GM12878 (cell line): ENCODE results near the gene STXBP1. TPM values are rescaled to one million over a fixed set of nuclear protein-coding genes. Genes with fewer than 3 reads are reported as not detected.

Experiments
- ATAC-seq: fragments of 200-7000 bp; cut with Tn5 transposase; 3 replicates; pipeline ENCODE4 v1.9.1; 2020; ENCODE audit warnings: mild to moderate bottlenecking, moderate library complexity
- BruUV-seq: library from RNA; stranded (reverse); fragments of 400-500 nt; replicated peaks from 2 replicates; lab custom pipeline; 2021; lab: Mats Ljungman, UMichigan
- CTCF ChIA-PET: fragments of 300-600 bp; sonication (Branson Sonifier 250); formaldehyde crosslinking; extraction: SDS; loops from one replicate; lab custom pipeline; 2021; ENCODE audit warnings: inconsistent platforms; lab: Yijun Ruan, JAX
- POLR2A ChIA-PET: fragments of 350-600 bp; formaldehyde crosslinking; extraction: SDS; loops from one replicate; lab custom pipeline; 2021; ENCODE audit warnings: inconsistent platforms; lab: Charles Lee
- RAD21 ChIA-PET: fragments of 300-600 bp; sonication (Branson Sonifier 250); formaldehyde crosslinking; loops from one replicate; lab custom pipeline; 2023; ENCODE audit warnings: antibody characterized with exemption; ENCODE audit not compliant: unreplicated experiment; lab: Charles Lee
- SMC1A ChIA-PET: fragments of 300-600 bp; sonication (Branson Sonifier 250); formaldehyde crosslinking; loops from one replicate; lab custom pipeline; 2023; ENCODE audit not compliant: unreplicated experiment, uncharacterized antibody; lab: Charles Lee
- DNase-seq: peaks from one replicate; pipeline ENCODE4 v3.0.0-alpha.2; 2011; ENCODE audit warnings: low read depth, low spot score
- FAIRE-seq: peaks from 3 replicates; lab custom pipeline; 2011; peaks lifted over from hg19 to GRCh38; lab: Jason Lieb, UNC
- H2AFZ ChIP-seq: 2 replicates; pipeline ENCODE4 v1.6.0; 2011; ENCODE audit warnings: low read depth, low read length, control low read depth; ENCODE audit not compliant: control insufficient read depth
- H3K27ac ChIP-seq: 2 replicates; pipeline ENCODE4 v1.5.1; 2011; ENCODE audit warnings: control low read depth; ENCODE audit not compliant: control insufficient read depth, insufficient read depth
- H3K27me3 ChIP-seq, 2 experiments: replicated peaks in 1 of 2; 2 replicates each; pipeline versions ENCODE4 v1.6.0 to v1.6.1; 2011; ENCODE audit warnings: low read length in 1 of 2; ENCODE audit not compliant: control insufficient read depth in 2 of 2, insufficient read depth in 2 of 2
- H3K36me3 ChIP-seq, 2 experiments: 2 replicates each; pipeline ENCODE4 v1.5.1; 2011; ENCODE audit warnings: low read length in 1 of 2; ENCODE audit not compliant: control insufficient read depth in 2 of 2, insufficient read depth in 2 of 2
- H3K4me1 ChIP-seq: 2 replicates; pipeline ENCODE4 v1.6.1; 2011; ENCODE audit warnings: mild to moderate bottlenecking, low read length, moderate library complexity, mixed read lengths; ENCODE audit not compliant: control insufficient read depth, insufficient read depth
- H3K4me2 ChIP-seq: 2 replicates; pipeline ENCODE4 v1.6.0; 2011; ENCODE audit warnings: control low read depth; ENCODE audit not compliant: control insufficient read depth, insufficient read depth
- H3K4me3 ChIP-seq: fragments of 200-600 bp; sonication (generic); 2 replicates; pipeline ENCODE4 v1.5.1; 2016
- H3K79me2 ChIP-seq: 2 replicates; pipeline ENCODE4 v1.6.0; 2011; ENCODE audit warnings: low read length; ENCODE audit not compliant: control insufficient read depth, insufficient read depth
- H3K9ac ChIP-seq: 2 replicates; pipeline ENCODE4 v1.8.0; 2011; ENCODE audit warnings: low read length, control low read depth, mixed read lengths; ENCODE audit not compliant: control insufficient read depth, insufficient read depth
- H3K9me3 ChIP-seq: replicated peaks from 3 replicates; pipeline ENCODE4 v1.5.1; 2011; ENCODE audit warnings: mild to moderate bottlenecking, low read length; ENCODE audit not compliant: control insufficient read depth, insufficient read depth
- H4K20me1 ChIP-seq: 2 replicates; pipeline ENCODE4 v1.6.0; 2011; ENCODE audit not compliant: control insufficient read depth, insufficient read depth
- EED ChIP-seq: sonication (generic); IDR thresholded peaks from 2 replicates; pipeline ENCODE4 v1.6.1; 2016; ENCODE audit warnings: antibody characterized with exemption, low read depth
- POLR2AphosphoS5 ChIP-seq: IDR thresholded peaks from 2 replicates; pipeline ENCODE4 v1.6.1; 2011; ENCODE audit warnings: mild to moderate bottlenecking, low read length, inconsistent platforms
- TARDBP ChIP-seq: IDR thresholded peaks from 2 replicates; pipeline ENCODE4 v1.6.1; 2016; ENCODE audit warnings: borderline replicate concordance
- TCF3 ChIP-seq: IDR thresholded peaks from 2 replicates; pipeline ENCODE4 v1.6.1; 2012; ENCODE audit warnings: low read depth, mild to moderate bottlenecking, low read length, borderline replicate concordance; ENCODE audit not compliant: insufficient read depth
- whole genome bisulfite sequencing: methylation state at CpG from one replicate; pipeline ENCODE4 v1.1.6; 2016; ENCODE audit warnings: low lambda C conversion rate; ENCODE audit not compliant: insufficient replicate concordance, insufficient coverage; ENCODE audit errors: missing lambda C conversion rate; 5-methylcytosine and 5-hydroxymethylcytosine counted together
- in situ Hi-C: fragments of 300-500 bp; cut with MboI; formaldehyde crosslinking; loops from 9 replicates; pipeline ENCODE4 v1.14.3; 2018; ENCODE audit warnings: mixed read lengths
- intact Hi-C: fragments of 100-400 bp; cut with micrococcal nuclease; formaldehyde crosslinking; loops from one replicate; pipeline ENCODE4 v1.14.2; 2022; ENCODE audit not compliant: unreplicated experiment
- polyA plus RNA-seq, 11 experiments: library from polyadenylated mRNA; depleted of rRNA in 4 of 11; unstranded in 6 of 11; stranded (reverse) in 5 of 11; fragments of >200 nt; fragmentation: Nextera tagmentation in 4 of 11; fragmentation: Illumina TruSeq in 1 of 11; extraction: Ambion mirVana in 4 of 11; extraction: Trizol in 1 of 11; gene quantifications; 1 replicate in 1 of 11; 2 replicates in 10 of 11; pipeline versions ENCODE4 v1.2.1 to v1.2.3, GENCODE V29; 2011 to 2016; ENCODE audit warnings: inconsistent platforms in 2 of 11, missing spikeins in 2 of 11, low read depth in 1 of 11
- total RNA-seq, 4 experiments: library from RNA; depleted of rRNA in 3 of 4; stranded (reverse); fragments of >200 nt in 3 of 4; fragmentation: Illumina TruSeq in 1 of 4; extraction: Trizol in 1 of 4; gene quantifications; 2 replicates each; pipeline versions ENCODE4 v1.2.1 to v1.2.3, GENCODE V29; 2013 to 2021
- TF ChIP-seq, protein P1 (sequence below): IDR thresholded peaks from 2 replicates; pipeline ENCODE4 v1.6.1; 2011; ENCODE audit warnings: borderline replicate concordance, low read depth, mild to moderate bottlenecking, moderate library complexity, low read length; ENCODE audit not compliant: insufficient read depth, poor library complexity, severe bottlenecking
- TF ChIP-seq, protein P2 (sequence below): IDR thresholded peaks from 2 replicates; pipeline ENCODE4 v1.6.1; 2011; ENCODE audit warnings: mild to moderate bottlenecking, low read depth, low read length, moderate library complexity; ENCODE audit not compliant: insufficient replicate concordance

The STXBP1 gene
- total and polyA plus RNA-seq, 10 of the 15 experiments (the other 5 are each of a cell fraction or from before 2014, with no cell fraction given), result 0.08 to 0.85 (median 0.31) TPM; not detected in 3

DNA sequence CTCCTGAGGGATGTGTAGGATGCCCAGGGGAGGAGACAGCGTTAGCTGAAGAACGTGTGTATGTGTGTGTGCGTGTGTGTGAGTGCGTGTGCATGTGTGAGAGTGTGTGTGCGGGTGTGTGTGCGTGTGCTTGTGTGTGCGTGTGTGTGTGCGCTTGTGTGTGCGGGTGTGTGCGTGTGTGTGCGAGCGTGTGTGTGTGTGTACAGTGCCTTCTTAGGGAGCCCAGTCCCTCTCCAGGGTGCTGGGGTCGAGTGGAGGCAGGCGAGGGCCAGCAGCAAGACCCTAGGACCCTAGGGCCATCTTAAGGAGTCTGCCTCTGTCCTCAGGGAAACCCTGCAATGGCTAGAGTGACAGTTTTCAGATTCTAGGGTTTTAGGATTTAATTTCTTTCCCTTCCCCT is 26.0 kb upstream of the STXBP1 start:
- no peaks in the 10 kb centered on the region for H3K36me3 ChIP-seq
- no peak overlapping the region for H3K4me3 ChIP-seq
- RAD21 ChIA-PET, result interaction anchor here (1.0 to 3.1 kb wide), 4 partner anchors 59 to 644 kb away, joined by 3 to 18 read pairs (median 4); partner anchors contain the start of gene TOR2A
- H3K9me3 ChIP-seq, result peaks cover 2% of the 10 kb centered on the region; the same call in 1 of the 3 replicates
- H3K79me2 ChIP-seq, result no peaks in the 10 kb centered on the region
- CTCF ChIA-PET, result interaction anchor here (0.7 to 3.9 kb wide), 11 partner anchors 9 to 646 kb away, joined by 3 to 33 read pairs (median 4); partner anchors contain the start of gene TOR2A
- FAIRE-seq, result no peak
- no peak overlapping the region for H3K4me2 ChIP-seq
- 56% methylated on average over 14 of the region's 14 CpGs for WGBS
- DNase-seq, result no peak
- no peak; the same call in 1 of the 3 replicates for ATAC-seq
- H4K20me1 ChIP-seq, result no peaks in the 10 kb centered on the region
- POLR2A ChIA-PET, result no interaction called here
- H3K27me3 ChIP-seq, result no peaks in the 10 kb centered on the region
- no peaks in the 10 kb centered on the region for H3K4me1 ChIP-seq
- in situ Hi-C loops (loop anchor here (5.0 kb wide), 1 partner anchor 84 kb away; no protein-coding TSS in a partner anchor), intact Hi-C loops (loop anchor here (1.0 kb wide), 1 partner anchor 82 kb away; no protein-coding TSS in a partner anchor)
- no peak overlapping the region for H3K9ac ChIP-seq
- no TSS peak for BruUV-seq
- H3K27ac ChIP-seq, result no peak overlapping the region
- H2AFZ ChIP-seq, result no peak overlapping the region
- TF ChIP-seq TARDBP (no peak), TCF3 (peak; percentile 56; the same call in 1 of the 2 replicates), EED (no peak), POLR2AphosphoS5 (no peak)
- TF ChIP-seq, protein P1, sequence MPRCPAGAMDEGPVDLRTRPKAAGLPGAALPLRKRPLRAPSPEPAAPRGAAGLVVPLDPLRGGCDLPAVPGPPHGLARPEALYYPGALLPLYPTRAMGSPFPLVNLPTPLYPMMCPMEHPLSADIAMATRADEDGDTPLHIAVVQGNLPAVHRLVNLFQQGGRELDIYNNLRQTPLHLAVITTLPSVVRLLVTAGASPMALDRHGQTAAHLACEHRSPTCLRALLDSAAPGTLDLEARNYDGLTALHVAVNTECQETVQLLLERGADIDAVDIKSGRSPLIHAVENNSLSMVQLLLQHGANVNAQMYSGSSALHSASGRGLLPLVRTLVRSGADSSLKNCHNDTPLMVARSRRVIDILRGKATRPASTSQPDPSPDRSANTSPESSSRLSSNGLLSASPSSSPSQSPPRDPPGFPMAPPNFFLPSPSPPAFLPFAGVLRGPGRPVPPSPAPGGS, result peak; percentile 100
- TF ChIP-seq, protein P2, sequence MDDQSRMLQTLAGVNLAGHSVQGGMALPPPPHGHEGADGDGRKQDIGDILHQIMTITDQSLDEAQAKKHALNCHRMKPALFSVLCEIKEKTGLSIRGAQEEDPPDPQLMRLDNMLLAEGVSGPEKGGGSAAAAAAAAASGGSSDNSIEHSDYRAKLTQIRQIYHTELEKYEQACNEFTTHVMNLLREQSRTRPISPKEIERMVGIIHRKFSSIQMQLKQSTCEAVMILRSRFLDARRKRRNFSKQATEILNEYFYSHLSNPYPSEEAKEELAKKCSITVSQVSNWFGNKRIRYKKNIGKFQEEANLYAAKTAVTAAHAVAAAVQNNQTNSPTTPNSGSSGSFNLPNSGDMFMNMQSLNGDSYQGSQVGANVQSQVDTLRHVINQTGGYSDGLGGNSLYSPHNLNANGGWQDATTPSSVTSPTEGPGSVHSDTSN, result peak; percentile 67
- SMC1A ChIA-PET, result interaction anchor here (0.7 to 3.4 kb wide), 4 partner anchors 57 to 81 kb away, joined by 3 to 13 read pairs (median 4); no protein-coding TSS in a partner anchor
